Type B pancreatic cell (in vitro differentiated cells): ENCODE data around the gene SEC22C. TPM values are rescaled to one million over a fixed set of nuclear protein-coding genes. Genes with fewer than 3 reads are reported as not detected.

Experiments used
- DNase-seq: peaks from one replicate; pipeline ENCODE4 v3.0.0; 2021; ENCODE audit warnings: mixed read lengths; ENCODE audit not compliant: unreplicated experiment; ENCODE audit errors: extremely low spot score
- H3K27ac Mint-ChIP-seq: 2 replicates; pipeline ENCODE4 v1.8.0; 2021; ENCODE audit warnings: mild to moderate bottlenecking, mixed read lengths
- H3K27me3 Mint-ChIP-seq: 2 replicates; pipeline ENCODE4 v1.8.0; 2021; ENCODE audit warnings: mixed read lengths
- H3K36me3 Mint-ChIP-seq: 2 replicates; pipeline ENCODE4 v1.8.0; 2021; ENCODE audit warnings: mixed read lengths
- H3K4me1 Mint-ChIP-seq: one replicate; pipeline ENCODE4 v1.8.0; 2021; ENCODE audit warnings: mixed read lengths; ENCODE audit not compliant: unreplicated experiment
- H3K4me3 Mint-ChIP-seq: 2 replicates; pipeline ENCODE4 v1.8.0; 2021; ENCODE audit warnings: mild to moderate bottlenecking, mixed read lengths
- H3K9me3 Mint-ChIP-seq: 2 replicates; pipeline ENCODE4 v1.8.0; 2021; ENCODE audit warnings: mixed read lengths
- total RNA-seq: library from RNA; stranded (reverse); gene quantifications from 2 replicates; pipeline ENCODE4 v1.2.1, GENCODE V29; 2021; ENCODE audit warnings: low replicate concordance
- TF ChIP-seq, protein P1 (sequence below): fragments of 200-600 bp; sonication (generic); conservative IDR thresholded peaks from 2 replicates; pipeline ENCODE4 v1.5.0; 2021; ENCODE audit warnings: antibody characterized with exemption, mild to moderate bottlenecking

The SEC22C gene
- total RNA-seq, 1 donor from 2014 or later, result 38.1 TPM

DNA sequence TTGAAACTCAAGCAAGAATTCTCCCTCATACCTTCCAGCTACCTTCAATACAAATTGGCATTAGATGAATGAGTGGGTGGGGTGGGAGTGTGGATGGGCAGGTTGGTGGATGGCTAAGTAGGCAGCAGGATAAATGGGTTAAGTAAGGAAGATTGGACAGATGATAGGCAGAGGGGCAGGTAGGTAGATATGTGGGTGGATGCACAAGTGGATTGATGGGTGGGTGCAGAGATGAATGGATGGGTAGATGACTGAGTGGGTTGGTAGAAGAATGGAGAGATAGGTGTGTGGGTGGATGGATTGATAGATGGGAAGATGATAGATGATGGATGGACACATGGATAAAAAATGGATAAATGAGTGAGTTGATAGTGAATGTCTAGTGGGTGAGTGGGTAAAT is 51.7 kb downstream of the SEC22C start:
- Mint-ChIP-seq H3K4me3 (no peak overlapping the region), H3K36me3 (no peaks in the 10 kb centered on the region), H3K27me3 (peaks cover 5% of the 10 kb centered on the region), H3K4me1 (no peaks in the 10 kb centered on the region), H3K9me3 (no peaks in the 10 kb centered on the region), H3K27ac (no peak overlapping the region)
- DNase-seq, result no peak
- TF ChIP-seq, protein P1, sequence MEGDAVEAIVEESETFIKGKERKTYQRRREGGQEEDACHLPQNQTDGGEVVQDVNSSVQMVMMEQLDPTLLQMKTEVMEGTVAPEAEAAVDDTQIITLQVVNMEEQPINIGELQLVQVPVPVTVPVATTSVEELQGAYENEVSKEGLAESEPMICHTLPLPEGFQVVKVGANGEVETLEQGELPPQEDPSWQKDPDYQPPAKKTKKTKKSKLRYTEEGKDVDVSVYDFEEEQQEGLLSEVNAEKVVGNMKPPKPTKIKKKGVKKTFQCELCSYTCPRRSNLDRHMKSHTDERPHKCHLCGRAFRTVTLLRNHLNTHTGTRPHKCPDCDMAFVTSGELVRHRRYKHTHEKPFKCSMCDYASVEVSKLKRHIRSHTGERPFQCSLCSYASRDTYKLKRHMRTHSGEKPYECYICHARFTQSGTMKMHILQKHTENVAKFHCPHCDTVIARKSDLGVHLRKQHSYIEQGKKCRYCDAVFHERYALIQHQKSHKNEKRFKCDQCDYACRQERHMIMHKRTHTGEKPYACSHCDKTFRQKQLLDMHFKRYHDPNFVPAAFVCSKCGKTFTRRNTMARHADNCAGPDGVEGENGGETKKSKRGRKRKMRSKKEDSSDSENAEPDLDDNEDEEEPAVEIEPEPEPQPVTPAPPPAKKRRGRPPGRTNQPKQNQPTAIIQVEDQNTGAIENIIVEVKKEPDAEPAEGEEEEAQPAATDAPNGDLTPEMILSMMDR, result no peak

DNA sequence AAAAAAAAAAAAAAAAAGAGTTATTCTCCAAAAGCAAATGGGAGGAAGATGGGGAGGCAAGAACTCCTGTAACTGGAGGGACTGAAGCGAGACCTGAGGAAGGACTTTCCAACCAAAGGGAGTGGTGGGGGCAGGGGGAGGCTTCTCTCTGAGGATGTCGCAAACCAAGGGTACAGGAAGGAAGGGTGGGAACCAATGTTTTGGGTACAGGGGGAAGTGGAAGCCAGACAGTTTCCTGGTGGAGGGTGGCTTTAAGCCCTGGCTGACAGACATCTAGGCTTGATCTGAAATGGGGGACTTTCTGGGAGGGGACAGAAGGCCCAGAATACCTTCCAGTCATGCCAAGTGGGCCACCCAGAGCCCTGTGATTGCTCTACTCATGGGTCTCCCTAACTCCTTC is 52.3 kb downstream of the SEC22C start:
- Mint-ChIP-seq H3K4me1 (no peaks in the 10 kb centered on the region), H3K27me3 (peaks cover 5% of the 10 kb centered on the region), H3K4me3 (no peak overlapping the region), H3K36me3 (no peaks in the 10 kb centered on the region), H3K9me3 (no peaks in the 10 kb centered on the region), H3K27ac (no peak overlapping the region)
- TF ChIP-seq, protein P1, result no peak
- no peak for DNase-seq

DNA sequence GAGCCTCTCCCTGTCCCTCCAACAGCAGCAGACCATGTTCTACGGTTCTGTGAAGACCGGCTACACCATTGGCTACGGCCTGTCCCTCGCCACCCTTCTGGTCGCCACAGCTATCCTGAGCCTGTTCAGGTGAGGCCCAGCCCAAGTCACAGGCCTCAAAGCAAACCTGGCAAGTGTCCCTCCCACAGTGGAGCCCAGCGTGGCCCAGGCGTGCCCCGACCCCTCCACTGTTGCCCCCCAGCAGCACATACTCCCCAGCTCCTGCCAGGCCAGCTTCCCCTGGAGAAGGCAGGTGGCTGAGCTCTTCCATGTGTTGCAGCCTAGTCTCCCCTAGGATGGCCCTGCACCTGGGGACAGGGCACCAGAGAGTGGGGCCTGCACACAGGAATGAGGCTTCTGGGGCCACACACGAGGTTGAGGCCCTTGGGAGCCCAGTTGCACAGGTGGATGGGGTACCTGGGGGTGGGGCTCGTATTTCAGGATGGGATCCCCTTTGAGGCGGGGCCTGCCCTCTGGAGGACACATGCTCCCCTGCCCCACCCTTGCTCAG is 54.3 kb downstream of the SEC22C start:
- Mint-ChIP-seq H3K4me3 (no peak overlapping the region), H3K27ac (no peak overlapping the region), H3K36me3 (no peaks in the 10 kb centered on the region), H3K27me3 (peaks cover 5% of the 10 kb centered on the region), H3K9me3 (no peaks in the 10 kb centered on the region), H3K4me1 (no peaks in the 10 kb centered on the region)
- TF ChIP-seq, protein P1, result no peak
- DNase-seq, result no peak

DNA sequence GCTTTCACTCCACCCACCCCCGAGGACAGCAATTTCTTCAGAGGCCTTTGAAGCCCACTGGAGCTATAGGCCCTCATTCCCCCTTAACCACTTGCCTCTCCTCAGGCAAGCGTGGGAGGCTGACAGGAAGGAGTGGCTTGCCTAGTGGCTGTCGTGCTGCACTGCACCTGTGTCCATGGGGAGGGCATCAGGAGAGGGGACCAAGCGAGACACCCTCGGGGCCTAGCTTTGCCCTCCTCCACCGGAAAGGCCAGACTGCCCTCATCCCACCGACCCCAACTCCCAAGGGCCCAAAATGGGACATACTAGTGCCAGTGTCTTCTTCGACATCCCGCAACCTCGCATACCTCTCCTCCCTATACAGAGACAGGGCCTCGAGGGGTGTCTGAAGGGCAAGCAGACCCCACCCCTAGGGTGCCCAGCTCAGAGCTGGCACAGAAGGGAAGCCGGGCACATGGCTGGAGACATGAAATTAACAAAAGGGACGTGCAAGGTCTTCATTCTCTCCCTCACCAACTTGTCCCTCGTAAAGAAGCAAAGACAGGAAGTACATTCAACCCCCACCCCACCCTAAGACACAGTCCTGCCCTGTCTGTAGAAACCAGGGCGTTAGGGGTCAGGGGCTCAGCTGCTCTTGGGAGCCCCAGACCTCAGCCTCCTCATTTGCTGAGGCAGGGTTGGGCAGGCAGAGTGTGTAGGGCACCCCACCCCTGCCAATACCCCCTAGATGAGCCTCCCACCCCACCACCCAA is 55.0 kb downstream of the SEC22C start:
- no peaks in the 10 kb centered on the region for H3K9me3 Mint-ChIP-seq
- no peak for DNase-seq
- TF ChIP-seq, protein P1, result peak; percentile 33

DNA sequence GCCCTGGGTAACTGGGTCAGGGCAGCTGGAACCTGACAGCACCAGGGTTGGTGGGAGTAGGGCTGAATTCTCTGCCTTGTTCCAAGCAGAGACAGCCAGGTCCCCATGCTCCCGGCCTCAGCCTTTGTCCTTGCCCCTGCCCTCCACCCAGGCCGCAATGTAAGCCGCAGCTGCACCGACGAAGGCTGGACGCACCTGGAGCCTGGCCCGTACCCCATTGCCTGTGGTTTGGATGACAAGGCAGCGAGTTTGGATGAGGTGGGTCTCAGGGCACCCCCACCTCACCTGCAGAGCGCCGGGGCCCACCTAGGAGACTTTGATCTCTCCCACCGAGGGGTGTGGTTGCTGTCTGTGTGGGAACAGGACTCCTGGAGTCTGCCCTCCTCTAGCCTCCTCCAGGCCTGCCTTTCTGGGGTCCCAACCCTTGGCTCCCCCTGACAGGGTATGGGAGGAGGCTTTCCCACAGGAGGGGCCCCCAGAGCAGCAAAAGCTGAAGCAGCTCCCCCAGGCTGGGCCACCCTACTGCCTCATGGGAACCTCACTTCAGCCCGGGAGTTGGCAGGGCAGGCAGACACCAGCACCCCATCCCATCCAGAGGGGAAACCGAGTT is 55.9 kb downstream of the SEC22C start:
- Mint-ChIP-seq H3K27me3 (peaks cover 5% of the 10 kb centered on the region), H3K4me3 (no peak overlapping the region), H3K36me3 (no peaks in the 10 kb centered on the region), H3K27ac (no peak overlapping the region), H3K9me3 (no peaks in the 10 kb centered on the region), H3K4me1 (no peaks in the 10 kb centered on the region)
- TF ChIP-seq, protein P1, result no peak
- DNase-seq, result no peak

More for the DNA sequence above, 55.0 kb downstream of the SEC22C start:
- Mint-ChIP-seq H3K27ac (no peak overlapping the region), H3K4me1 (no peaks in the 10 kb centered on the region), H3K27me3 (peaks cover 5% of the 10 kb centered on the region), H3K4me3 (no peak overlapping the region), H3K36me3 (no peaks in the 10 kb centered on the region)
